ENCODE measurements around the gene AADACL4. TPM values are rescaled to one million over a fixed set of nuclear protein-coding genes. Genes with fewer than 3 reads are reported as not detected.

Gene AADACL4
- total and polyA plus RNA-seq, 2 experiments from 2014 or later = not detected

GRCh38 chr1:12615865-12616708 lies 27.8 kb upstream of the AADACL4 start:
- Mint-ChIP-seq H3K4me1 (peaks cover 53% of the 10 kb centered on the region), H3K9me3 (peaks cover 3% of the 10 kb centered on the region; the same call in 1 of the 3 replicates), H3K4me3 (peak overlapping the region; percentile 99), H3K36me3 (ENCODE audit: low read depth) (peaks cover 15% of the 10 kb centered on the region; the same call in 2 of the 3 replicates), H3K27ac (peak overlapping the region; percentile 91), H3K27me3 (ENCODE audit: insufficient read depth, low read depth, poor library complexity) (peaks cover 34% of the 10 kb centered on the region)
- peaks cover 36% of the 10 kb centered on the region for H3K4me1 ChIP-seq (ENCODE audit: insufficient read depth)
- TF ChIP-seq ZNF331 (CRISPR knock-in tag; IDR thresholded peaks at IDR 0.05; ENCODE audit: low read depth) (no peak), CTCF (conservative IDR thresholded peaks at IDR 0.05; ENCODE audit: low read depth in 2 of 2) (no peak), NANOG (IDR thresholded peaks at IDR 0.05; ENCODE audit: borderline replicate concordance) (peak; percentile 48; the same call in 1 of the 2 replicates), POLR2AphosphoS5 (IDR thresholded peaks at IDR 0.05; ENCODE audit: low read depth) (peak; percentile 35; the same call in 1 of the 2 replicates)
- TF ChIP-seq, protein P1, sequence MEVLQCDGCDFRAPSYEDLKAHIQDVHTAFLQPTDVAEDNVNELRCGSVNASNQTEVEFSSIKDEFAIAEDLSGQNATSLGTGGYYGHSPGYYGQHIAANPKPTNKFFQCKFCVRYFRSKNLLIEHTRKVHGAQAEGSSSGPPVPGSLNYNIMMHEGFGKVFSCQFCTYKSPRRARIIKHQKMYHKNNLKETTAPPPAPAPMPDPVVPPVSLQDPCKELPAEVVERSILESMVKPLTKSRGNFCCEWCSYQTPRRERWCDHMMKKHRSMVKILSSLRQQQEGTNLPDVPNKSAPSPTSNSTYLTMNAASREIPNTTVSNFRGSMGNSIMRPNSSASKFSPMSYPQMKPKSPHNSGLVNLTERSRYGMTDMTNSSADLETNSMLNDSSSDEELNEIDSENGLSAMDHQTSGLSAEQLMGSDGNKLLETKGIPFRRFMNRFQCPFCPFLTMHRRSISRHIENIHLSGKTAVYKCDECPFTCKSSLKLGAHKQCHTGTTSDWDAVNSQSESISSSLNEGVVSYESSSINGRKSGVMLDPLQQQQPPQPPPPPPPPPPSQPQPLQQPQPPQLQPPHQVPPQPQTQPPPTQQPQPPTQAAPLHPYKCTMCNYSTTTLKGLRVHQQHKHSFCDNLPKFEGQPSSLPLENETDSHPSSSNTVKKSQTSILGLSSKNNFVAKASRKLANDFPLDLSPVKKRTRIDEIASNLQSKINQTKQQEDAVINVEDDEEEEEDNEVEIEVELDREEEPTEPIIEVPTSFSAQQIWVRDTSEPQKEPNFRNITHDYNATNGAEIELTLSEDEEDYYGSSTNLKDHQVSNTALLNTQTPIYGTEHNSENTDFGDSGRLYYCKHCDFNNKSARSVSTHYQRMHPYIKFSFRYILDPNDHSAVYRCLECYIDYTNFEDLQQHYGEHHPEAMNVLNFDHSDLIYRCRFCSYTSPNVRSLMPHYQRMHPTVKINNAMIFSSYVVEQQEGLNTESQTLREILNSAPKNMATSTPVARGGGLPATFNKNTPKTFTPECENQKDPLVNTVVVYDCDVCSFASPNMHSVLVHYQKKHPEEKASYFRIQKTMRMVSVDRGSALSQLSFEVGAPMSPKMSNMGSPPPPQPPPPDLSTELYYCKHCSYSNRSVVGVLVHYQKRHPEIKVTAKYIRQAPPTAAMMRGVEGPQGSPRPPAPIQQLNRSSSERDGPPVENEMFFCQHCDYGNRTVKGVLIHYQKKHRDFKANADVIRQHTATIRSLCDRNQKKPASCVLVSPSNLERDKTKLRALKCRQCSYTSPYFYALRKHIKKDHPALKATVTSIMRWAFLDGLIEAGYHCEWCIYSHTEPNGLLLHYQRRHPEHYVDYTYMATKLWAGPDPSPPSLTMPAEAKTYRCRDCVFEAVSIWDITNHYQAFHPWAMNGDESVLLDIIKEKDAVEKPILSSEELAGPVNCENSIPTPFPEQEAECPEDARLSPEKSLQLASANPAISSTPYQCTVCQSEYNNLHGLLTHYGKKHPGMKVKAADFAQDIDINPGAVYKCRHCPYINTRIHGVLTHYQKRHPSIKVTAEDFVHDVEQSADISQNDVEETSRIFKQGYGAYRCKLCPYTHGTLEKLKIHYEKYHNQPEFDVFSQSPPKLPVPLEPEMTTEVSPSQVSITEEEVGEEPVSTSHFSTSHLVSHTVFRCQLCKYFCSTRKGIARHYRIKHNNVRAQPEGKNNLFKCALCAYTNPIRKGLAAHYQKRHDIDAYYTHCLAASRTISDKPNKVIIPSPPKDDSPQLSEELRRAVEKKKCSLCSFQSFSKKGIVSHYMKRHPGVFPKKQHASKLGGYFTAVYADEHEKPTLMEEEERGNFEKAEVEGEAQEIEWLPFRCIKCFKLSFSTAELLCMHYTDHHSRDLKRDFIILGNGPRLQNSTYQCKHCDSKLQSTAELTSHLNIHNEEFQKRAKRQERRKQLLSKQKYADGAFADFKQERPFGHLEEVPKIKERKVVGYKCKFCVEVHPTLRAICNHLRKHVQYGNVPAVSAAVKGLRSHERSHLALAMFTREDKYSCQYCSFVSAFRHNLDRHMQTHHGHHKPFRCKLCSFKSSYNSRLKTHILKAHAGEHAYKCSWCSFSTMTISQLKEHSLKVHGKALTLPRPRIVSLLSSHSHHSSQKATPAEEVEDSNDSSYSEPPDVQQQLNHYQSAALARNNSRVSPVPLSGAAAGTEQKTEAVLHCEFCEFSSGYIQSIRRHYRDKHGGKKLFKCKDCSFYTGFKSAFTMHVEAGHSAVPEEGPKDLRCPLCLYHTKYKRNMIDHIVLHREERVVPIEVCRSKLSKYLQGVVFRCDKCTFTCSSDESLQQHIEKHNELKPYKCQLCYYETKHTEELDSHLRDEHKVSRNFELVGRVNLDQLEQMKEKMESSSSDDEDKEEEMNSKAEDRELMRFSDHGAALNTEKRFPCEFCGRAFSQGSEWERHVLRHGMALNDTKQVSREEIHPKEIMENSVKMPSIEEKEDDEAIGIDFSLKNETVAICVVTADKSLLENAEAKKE (CRISPR knock-in tag; IDR thresholded peaks at IDR 0.05) = no peak
- no peaks in the 10 kb centered on the region for H3K9me2 ChIP-seq (ENCODE audit: insufficient read depth)
- H3K79me2 ChIP-seq (replicated peaks; ENCODE audit: insufficient read depth) = peaks cover 51% of the 10 kb centered on the region
- H3K36me3 ChIP-seq (ENCODE audit: insufficient read depth) = 0 out of 2 replicates have a peak, but pooled peaks cover 3% of the 10 kb centered on the region
- H3F3A ChIP-seq (replicated peaks; ENCODE audit: low read depth) = peaks cover 28% of the 10 kb centered on the region
- H3K27me3 ChIP-seq (ENCODE audit: insufficient read depth) = no peaks in the 10 kb centered on the region
- peak overlapping the region; percentile 99 for H3K27ac ChIP-seq (ENCODE audit: low read depth)
- H4K20me1 ChIP-seq (replicated peaks; ENCODE audit: insufficient read depth) = peaks cover 3% of the 10 kb centered on the region; the same call in 1 of the 2 replicates
- H2AFZ ChIP-seq = no peak overlapping the region
- peak overlapping the region; percentile 100 for H3K4me2 ChIP-seq
- peak; percentile 36 for ATAC-seq
- DNase-seq (ENCODE audit: low spot score) = peak; percentile 94
- peak overlapping the region; percentile 90 for H3K4me3 ChIP-seq

All from GM23338 (cell line).